Ramos (cell line): ENCODE data around the gene SLC36A4.
"Not testable (repeated sequence)": the region's sequence is repeated elsewhere in the genome, so short reads cannot be mapped to it uniquely, and the experiment has no call there.

Experiments
- in situ Hi-C: fragments of 300-500 bp; cut with MboI; formaldehyde crosslinking; loops from one replicate; pipeline ENCODE4 v1.14.3; 2022; ENCODE audit warnings: low sequenced_read_pairs; ENCODE audit not compliant: unreplicated experiment

The SLC36A4 gene

GRCh38 chr11:93131709-93132108, 66.1 kb downstream of the SLC36A4 start:
- in situ Hi-C loops = no loop called here

GRCh38 chr11:93128574-93128973, 69.2 kb downstream of the SLC36A4 start:
- in situ Hi-C loops = no loop called here

GRCh38 chr11:93123351-93123898, 74.4 kb downstream of the SLC36A4 start:
- in situ Hi-C loops = no loop called here

- in situ Hi-C loops = no loop called here
These were observed 75.1 kb downstream of the SLC36A4 start for GRCh38 chr11:93122535-93123235.

- in situ Hi-C loops = no loop called here
These were observed 79.5 kb downstream of the SLC36A4 start for GRCh38 chr11:93118276-93118675.

- in situ Hi-C loops = no loop called here
These were observed 80.2 kb downstream of the SLC36A4 start for GRCh38 chr11:93117565-93117964.

- in situ Hi-C loops = no loop called here
These were observed 81.0 kb downstream of the SLC36A4 start for GRCh38 chr11:93116641-93117441.

GRCh38 chr11:93114304-93114703, 83.5 kb downstream of the SLC36A4 start:
- in situ Hi-C loops = no loop called here

GRCh38 chr11:93113824-93114223, 84.0 kb downstream of the SLC36A4 start:
- in situ Hi-C loops = no loop called here

GRCh38 chr11:93111147-93111546, 86.6 kb downstream of the SLC36A4 start:
- in situ Hi-C loops = not testable (repeated sequence)

- in situ Hi-C loops = no loop called here
These were observed 97.6 kb downstream of the SLC36A4 start for GRCh38 chr11:93100211-93100610.

GRCh38 chr11:93099806-93100205, 98.0 kb downstream of the SLC36A4 start:
- in situ Hi-C loops = no loop called here
